Measurements from ENCODE around the gene UGT1A9.

The UGT1A9 gene

DNA sequence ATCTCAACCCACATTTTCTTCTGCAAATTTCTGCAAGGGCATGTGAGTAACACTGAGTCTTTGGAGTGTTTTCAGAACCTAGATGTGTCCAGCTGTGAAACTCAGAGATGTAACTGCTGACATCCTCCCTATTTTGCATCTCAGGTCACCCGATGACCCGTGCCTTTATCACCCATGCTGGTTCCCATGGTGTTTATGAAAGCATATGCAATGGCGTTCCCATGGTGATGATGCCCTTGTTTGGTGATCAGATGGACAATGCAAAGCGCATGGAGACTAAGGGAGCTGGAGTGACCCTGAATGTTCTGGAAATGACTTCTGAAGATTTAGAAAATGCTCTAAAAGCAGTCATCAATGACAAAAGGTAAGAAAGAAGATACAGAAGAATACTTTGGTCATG, 96.4 kb downstream of the UGT1A9 start:
- peaks cover 19% of the 10 kb centered on the region for H3K27me3 Mint-ChIP-seq
- no peak overlapping the region for H3K27ac Mint-ChIP-seq
- H3K9me3 Mint-ChIP-seq: no peaks in the 10 kb centered on the region
- H3K4me1 Mint-ChIP-seq: no peaks in the 10 kb centered on the region
- DNase-seq (ENCODE audit: low spot score in 2 of 2) (no peak), ATAC-seq (ENCODE audit: low read depth) (no peak)
- no peak overlapping the region for H3K4me3 Mint-ChIP-seq
- no peaks in the 10 kb centered on the region for H3K36me3 Mint-ChIP-seq

GRCh38 chr2:233769260-233769659, 97.6 kb downstream of the UGT1A9 start:
- Mint-ChIP-seq H3K27ac (no peak overlapping the region), H3K36me3 (no peaks in the 10 kb centered on the region), H3K27me3 (peaks cover 12% of the 10 kb centered on the region), H3K9me3 (no peaks in the 10 kb centered on the region), H3K4me1 (no peaks in the 10 kb centered on the region), H3K4me3 (no peak overlapping the region)
- no peak for DNase-seq (ENCODE audit: low spot score in 2 of 2)
- ATAC-seq (ENCODE audit: low read depth): no peak

DNA sequence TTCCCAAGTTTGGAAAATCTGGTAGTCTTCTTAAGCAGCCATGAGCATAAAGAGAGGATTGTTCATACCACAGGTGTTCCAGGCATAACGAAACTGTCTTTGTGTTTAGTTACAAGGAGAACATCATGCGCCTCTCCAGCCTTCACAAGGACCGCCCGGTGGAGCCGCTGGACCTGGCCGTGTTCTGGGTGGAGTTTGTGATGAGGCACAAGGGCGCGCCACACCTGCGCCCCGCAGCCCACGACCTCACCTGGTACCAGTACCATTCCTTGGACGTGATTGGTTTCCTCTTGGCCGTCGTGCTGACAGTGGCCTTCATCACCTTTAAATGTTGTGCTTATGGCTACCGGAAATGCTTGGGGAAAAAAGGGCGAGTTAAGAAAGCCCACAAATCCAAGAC, 100.5 kb downstream of the UGT1A9 start:
- Mint-ChIP-seq H3K9me3 (peaks cover 7% of the 10 kb centered on the region), H3K4me3 (no peak overlapping the region), H3K36me3 (no peaks in the 10 kb centered on the region), H3K27me3 (peaks cover 10% of the 10 kb centered on the region), H3K27ac (no peak overlapping the region), H3K4me1 (no peaks in the 10 kb centered on the region)
- no peak for DNase-seq (ENCODE audit: low spot score in 2 of 2)
- no peak for ATAC-seq (ENCODE audit: low read depth)

DNA sequence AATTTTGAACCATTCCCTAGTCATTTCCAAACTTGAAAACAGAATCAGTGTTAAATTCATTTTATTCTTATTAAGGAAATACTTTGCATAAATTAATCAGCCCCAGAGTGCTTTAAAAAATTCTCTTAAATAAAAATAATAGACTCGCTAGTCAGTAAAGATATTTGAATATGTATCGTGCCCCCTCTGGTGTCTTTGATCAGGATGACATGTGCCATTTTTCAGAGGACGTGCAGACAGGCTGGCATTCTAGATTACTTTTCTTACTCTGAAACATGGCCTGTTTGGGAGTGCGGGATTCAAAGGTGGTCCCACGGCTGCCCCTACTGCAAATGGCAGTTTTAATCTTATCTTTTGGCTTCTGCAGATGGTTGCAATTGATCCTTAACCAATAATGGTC, 100.9 kb downstream of the UGT1A9 start:
- H3K4me3 Mint-ChIP-seq: no peak overlapping the region

DNA sequence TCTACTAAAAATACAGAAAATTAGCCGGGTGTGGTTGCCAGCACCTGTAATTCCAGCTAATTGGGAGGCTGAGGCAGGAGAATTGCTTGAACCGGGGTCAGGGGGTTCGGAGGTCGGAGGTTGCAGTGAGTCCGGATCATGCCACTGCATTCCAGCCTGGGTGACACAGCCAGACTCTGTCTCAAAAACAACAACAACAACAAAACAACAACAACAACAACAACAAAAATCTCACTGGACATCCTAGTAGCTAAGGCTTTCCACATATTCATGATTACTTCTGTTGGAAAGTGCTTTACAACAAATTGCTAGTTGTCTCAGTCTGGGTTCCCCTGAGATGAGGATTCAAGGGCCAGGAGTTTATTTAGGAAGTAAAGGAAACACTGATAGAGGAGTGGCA, 102.2 kb downstream of the UGT1A9 start:
- peaks cover 8% of the 10 kb centered on the region for H3K9me3 Mint-ChIP-seq
- H3K4me1 Mint-ChIP-seq: no peaks in the 10 kb centered on the region
- H3K36me3 Mint-ChIP-seq: no peaks in the 10 kb centered on the region
- DNase-seq (ENCODE audit: low spot score in 2 of 2) (no peak), ATAC-seq (ENCODE audit: low read depth) (no peak)
- no peak overlapping the region for H3K4me3 Mint-ChIP-seq
- peaks cover 13% of the 10 kb centered on the region for H3K27me3 Mint-ChIP-seq
- no peak overlapping the region for H3K27ac Mint-ChIP-seq

More for the DNA sequence above, 100.9 kb downstream of the UGT1A9 start:
- Mint-ChIP-seq H3K36me3 (no peaks in the 10 kb centered on the region), H3K27me3 (peaks cover 10% of the 10 kb centered on the region), H3K9me3 (peaks cover 8% of the 10 kb centered on the region), H3K4me1 (no peaks in the 10 kb centered on the region), H3K27ac (no peak overlapping the region)
- ATAC-seq (ENCODE audit: low read depth): no peak
- no peak for DNase-seq (ENCODE audit: low spot score in 2 of 2)

- no peak overlapping the region for H3K27ac Mint-ChIP-seq
Measured at GRCh38 chr2:233775414-233775813, 103.7 kb downstream of the UGT1A9 start.

DNA sequence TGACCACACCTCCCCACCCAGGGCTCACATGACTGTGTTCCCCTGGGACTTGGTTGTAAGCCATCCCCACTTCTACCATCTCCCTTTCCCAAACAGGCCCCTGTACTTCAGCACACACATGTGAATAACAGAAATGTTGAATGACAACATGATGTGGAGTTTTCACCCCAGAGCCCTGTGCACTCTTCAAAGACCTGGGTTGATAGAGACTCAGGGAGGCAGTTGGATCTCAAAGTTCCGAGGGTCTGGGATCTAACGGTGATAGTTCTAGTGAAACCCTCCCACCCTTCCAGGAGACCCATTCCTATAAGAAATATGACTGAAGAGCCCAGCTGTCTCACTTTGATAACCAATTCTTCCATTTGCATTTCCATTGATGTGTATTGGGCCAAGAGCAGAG, 106.3 kb downstream of the UGT1A9 start, which contains the start of gene MROH2A:
Gene MROH2A (plus strand): TSS at position 301 of the 400 bp plus-strand sequence. CDS start 1,029 bp downstream, outside the sequence.
- ATAC-seq (ENCODE audit: low read depth) (no peak), DNase-seq (ENCODE audit: low spot score in 2 of 2) (no peak)
- peaks cover 11% of the 10 kb centered on the region for H3K9me3 Mint-ChIP-seq
- peaks cover 18% of the 10 kb centered on the region for H3K27me3 Mint-ChIP-seq
- H3K36me3 Mint-ChIP-seq: no peaks in the 10 kb centered on the region
- H3K27ac Mint-ChIP-seq: no peak within 1 kb of the TSS
- no peak within 1 kb of the TSS for H3K4me3 Mint-ChIP-seq
- H3K4me1 Mint-ChIP-seq: no peaks in the 10 kb centered on the region

More at GRCh38 chr2:233775414-233775813, 103.7 kb downstream of the UGT1A9 start:
- no peak for ATAC-seq (ENCODE audit: low read depth)
- Mint-ChIP-seq H3K4me1 (no peaks in the 10 kb centered on the region), H3K36me3 (no peaks in the 10 kb centered on the region), H3K4me3 (no peak overlapping the region), H3K27me3 (peaks cover 14% of the 10 kb centered on the region), H3K9me3 (peaks cover 8% of the 10 kb centered on the region)
- DNase-seq (ENCODE audit: low spot score in 2 of 2): no peak

- H3K27me3 Mint-ChIP-seq: peaks cover 21% of the 10 kb centered on the region
- no peaks in the 10 kb centered on the region for H3K4me1 Mint-ChIP-seq
- H3K27ac Mint-ChIP-seq: no peak overlapping the region
- H3K36me3 Mint-ChIP-seq: no peaks in the 10 kb centered on the region
- H3K9me3 Mint-ChIP-seq: peaks cover 11% of the 10 kb centered on the region
- ATAC-seq (ENCODE audit: low read depth) (no peak), DNase-seq (ENCODE audit: low spot score in 2 of 2) (no peak)
- no peak overlapping the region for H3K4me3 Mint-ChIP-seq
Measured at GRCh38 chr2:233779722-233780121, 108.0 kb downstream of the UGT1A9 start.

DNA sequence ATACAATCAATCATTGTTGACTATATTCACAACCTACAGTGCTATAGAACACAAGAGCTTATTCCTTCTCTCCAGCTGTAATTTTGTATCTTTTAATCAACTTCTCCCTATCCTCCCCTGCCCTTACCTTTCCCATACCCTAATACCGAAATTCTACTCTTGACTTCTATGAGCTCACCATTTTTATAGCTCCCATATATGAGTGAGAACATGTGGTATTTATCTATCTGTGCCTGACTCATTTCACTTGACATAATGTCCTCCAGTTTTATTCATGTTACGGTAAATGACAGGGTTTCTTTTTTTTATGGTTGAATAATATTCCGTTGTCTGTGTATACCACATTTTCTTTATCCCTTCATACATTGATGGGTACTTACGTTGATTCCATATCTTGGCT, 109.1 kb downstream of the UGT1A9 start:
- peaks cover 8% of the 10 kb centered on the region for H3K9me3 Mint-ChIP-seq
- H3K36me3 Mint-ChIP-seq: no peaks in the 10 kb centered on the region
- peaks cover 20% of the 10 kb centered on the region for H3K27me3 Mint-ChIP-seq
- no peak overlapping the region for H3K27ac Mint-ChIP-seq
- ATAC-seq (ENCODE audit: low read depth) (no peak), DNase-seq (ENCODE audit: low spot score in 2 of 2) (no peak)
- no peak overlapping the region for H3K4me3 Mint-ChIP-seq
- H3K4me1 Mint-ChIP-seq: no peaks in the 10 kb centered on the region

GRCh38 chr2:233789554-233789953, 117.9 kb downstream of the UGT1A9 start:
- Mint-ChIP-seq H3K27me3 (peaks cover 13% of the 10 kb centered on the region), H3K4me1 (peaks cover 3% of the 10 kb centered on the region), H3K27ac (no peak overlapping the region), H3K4me3 (no peak overlapping the region), H3K36me3 (no peaks in the 10 kb centered on the region), H3K9me3 (no peaks in the 10 kb centered on the region)
- ATAC-seq (ENCODE audit: low read depth) (no peak), DNase-seq (ENCODE audit: low spot score in 2 of 2) (no peak)

GRCh38 chr2:233791151-233791882, 119.6 kb downstream of the UGT1A9 start:
- no peak for ATAC-seq (ENCODE audit: low read depth)
- peaks cover 3% of the 10 kb centered on the region for H3K4me1 Mint-ChIP-seq
- H3K36me3 Mint-ChIP-seq: no peaks in the 10 kb centered on the region
- no peak for DNase-seq (ENCODE audit: low spot score in 2 of 2)
- no peak overlapping the region for H3K27ac Mint-ChIP-seq
- H3K27me3 Mint-ChIP-seq: peaks cover 10% of the 10 kb centered on the region
- H3K9me3 Mint-ChIP-seq: no peaks in the 10 kb centered on the region
- no peak overlapping the region for H3K4me3 Mint-ChIP-seq

GRCh38 chr2:233791883-233792329, 120.2 kb downstream of the UGT1A9 start:
- Mint-ChIP-seq H3K4me1 (peaks cover 3% of the 10 kb centered on the region), H3K36me3 (no peaks in the 10 kb centered on the region), H3K9me3 (no peaks in the 10 kb centered on the region), H3K27ac (no peak overlapping the region), H3K27me3 (peaks cover 10% of the 10 kb centered on the region), H3K4me3 (no peak overlapping the region)
- ATAC-seq (ENCODE audit: low read depth): no peak
- DNase-seq (ENCODE audit: low spot score in 2 of 2): no peak

DNA sequence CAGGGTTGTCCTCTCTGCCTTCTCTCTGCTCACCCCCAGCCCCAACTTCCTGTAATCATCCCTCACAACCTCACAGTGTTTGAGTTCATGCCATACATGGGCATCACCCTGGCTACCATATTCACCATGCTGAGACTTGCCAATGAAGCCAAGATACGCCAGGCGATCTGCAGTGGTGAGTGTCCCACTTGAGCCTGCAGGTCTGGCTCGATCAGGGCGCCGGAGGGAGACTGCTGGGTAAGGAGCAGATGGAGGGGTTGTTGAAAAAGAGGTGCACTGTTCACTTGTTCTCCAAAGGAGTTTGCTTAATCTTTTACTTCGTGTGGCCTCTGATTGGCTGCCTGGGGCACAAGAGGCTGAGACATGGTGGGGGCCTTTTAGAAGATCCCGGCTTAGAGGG, 121.0 kb downstream of the UGT1A9 start:
- Mint-ChIP-seq H3K27ac (no peak overlapping the region), H3K4me3 (no peak overlapping the region), H3K36me3 (no peaks in the 10 kb centered on the region), H3K27me3 (peaks cover 10% of the 10 kb centered on the region), H3K9me3 (no peaks in the 10 kb centered on the region), H3K4me1 (peaks cover 3% of the 10 kb centered on the region)
- DNase-seq (ENCODE audit: low spot score in 2 of 2) (no peak), ATAC-seq (ENCODE audit: low read depth) (no peak)

GRCh38 chr2:233793465-233794127, 121.9 kb downstream of the UGT1A9 start:
- Mint-ChIP-seq H3K27ac (no peak overlapping the region), H3K4me3 (no peak overlapping the region), H3K36me3 (no peaks in the 10 kb centered on the region), H3K9me3 (no peaks in the 10 kb centered on the region), H3K27me3 (peaks cover 11% of the 10 kb centered on the region), H3K4me1 (peaks cover 3% of the 10 kb centered on the region)
- ATAC-seq (ENCODE audit: low read depth): no peak
- DNase-seq (ENCODE audit: low spot score in 2 of 2): no peak

Measured in memory B cell (primary cell).